Prostate gland (tissue), 2 donors: ENCODE results near the gene DOCK7.
"Not testable (repeated sequence)": the region's sequence is repeated elsewhere in the genome, so short reads cannot be mapped to it uniquely, and the experiment has no call there.

Experiments used
- CTCF ChIP-seq, 4 experiments: fragments of 200-600 bp in 2 of 4; fragments of 450-650 bp in 2 of 4; sonication (generic) in 2 of 4; IDR thresholded peaks; 1 replicate in 3 of 4; 2 replicates in 1 of 4; pipeline ENCODE4 v1.5.1; 2016 to 2019; ENCODE audit warnings: antibody characterized with exemption in 4 of 4, mild to moderate bottlenecking in 2 of 4, moderate library complexity in 2 of 4
- POLR2A ChIP-seq: fragments of 450-650 bp; IDR thresholded peaks from one replicate; pipeline ENCODE4 v1.6.1; 2016; ENCODE audit warnings: antibody characterized with exemption, mild to moderate bottlenecking
- POLR2AphosphoS5 ChIP-seq: sonication (generic); formaldehyde crosslinking; IDR thresholded peaks from one replicate; pipeline ENCODE4 v1.6.1; 2017; ENCODE audit warnings: antibody characterized with exemption

GRCh38 chr1:62571517-62571916, 116.7 kb downstream of the DOCK7 start:
- TF ChIP-seq POLR2A; CTCF (IDR thresholded peaks at IDR 0.05); POLR2AphosphoS5: not testable (repeated sequence)
